Omental fat pad (tissue), 4 donors: Measurements from ENCODE around the gene STUM. TPM values are rescaled to one million over a fixed set of nuclear protein-coding genes. Genes with fewer than 3 reads are reported as not detected.

Source experiments
- ATAC-seq: fragments of 150-250 bp; one replicate; pipeline ENCODE4 v1.9.1; 2016; ENCODE audit warnings: mild to moderate bottlenecking, moderate library complexity; ENCODE audit not compliant: low FRiP score
- DNase-seq: peaks from one replicate; pipeline ENCODE4 v3.0.0-alpha.2; 2019; ENCODE audit warnings: low spot score
- total RNA-seq, 4 donors: library from RNA; depleted of rRNA; stranded (reverse); fragments of >200 nt; gene quantifications; one replicate each; pipeline ENCODE4 v1.1.0, GENCODE V29; 2016
- TF ChIP-seq, protein P1 (sequence below), 3 donors: fragments of 450-650 bp; IDR thresholded peaks; one replicate each; pipeline ENCODE4 v1.5.1; 2016 to 2017; ENCODE audit warnings: antibody characterized with exemption in 3 of 3, mild to moderate bottlenecking in 3 of 3, moderate library complexity in 2 of 3

STUM gene
- total RNA-seq, 4 donors from 2014 or later: 1.9 to 2.8 (median 2.2) TPM

DNA sequence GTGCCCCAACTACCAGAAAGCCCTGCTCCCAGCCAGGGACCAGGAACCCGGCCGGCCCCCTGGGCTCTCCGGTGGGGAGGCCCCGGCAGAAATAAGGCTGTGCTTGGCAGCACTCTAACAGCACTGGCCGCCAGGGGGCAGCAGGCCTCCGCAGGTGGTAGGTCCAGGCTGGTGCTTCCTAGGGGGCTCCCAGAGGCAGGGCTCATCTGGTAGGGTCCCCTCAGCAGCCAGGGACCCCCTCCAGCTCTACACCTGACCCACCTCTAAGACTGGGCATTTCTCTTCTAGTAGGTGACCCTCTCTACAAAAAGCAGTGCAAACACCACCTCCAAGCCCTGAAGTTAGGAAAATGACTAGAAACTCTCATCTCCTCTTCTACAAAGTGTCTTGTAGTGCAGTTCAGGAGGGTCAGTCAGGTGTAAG lies 85.6 kb downstream of the STUM start:
- DNase-seq (peak; percentile 92), ATAC-seq (peak; percentile 75)
- TF ChIP-seq, protein P1, sequence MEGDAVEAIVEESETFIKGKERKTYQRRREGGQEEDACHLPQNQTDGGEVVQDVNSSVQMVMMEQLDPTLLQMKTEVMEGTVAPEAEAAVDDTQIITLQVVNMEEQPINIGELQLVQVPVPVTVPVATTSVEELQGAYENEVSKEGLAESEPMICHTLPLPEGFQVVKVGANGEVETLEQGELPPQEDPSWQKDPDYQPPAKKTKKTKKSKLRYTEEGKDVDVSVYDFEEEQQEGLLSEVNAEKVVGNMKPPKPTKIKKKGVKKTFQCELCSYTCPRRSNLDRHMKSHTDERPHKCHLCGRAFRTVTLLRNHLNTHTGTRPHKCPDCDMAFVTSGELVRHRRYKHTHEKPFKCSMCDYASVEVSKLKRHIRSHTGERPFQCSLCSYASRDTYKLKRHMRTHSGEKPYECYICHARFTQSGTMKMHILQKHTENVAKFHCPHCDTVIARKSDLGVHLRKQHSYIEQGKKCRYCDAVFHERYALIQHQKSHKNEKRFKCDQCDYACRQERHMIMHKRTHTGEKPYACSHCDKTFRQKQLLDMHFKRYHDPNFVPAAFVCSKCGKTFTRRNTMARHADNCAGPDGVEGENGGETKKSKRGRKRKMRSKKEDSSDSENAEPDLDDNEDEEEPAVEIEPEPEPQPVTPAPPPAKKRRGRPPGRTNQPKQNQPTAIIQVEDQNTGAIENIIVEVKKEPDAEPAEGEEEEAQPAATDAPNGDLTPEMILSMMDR (IDR thresholded peaks at IDR 0.05): peak in 2 of 3 donors; percentile 69 to 96

DNA sequence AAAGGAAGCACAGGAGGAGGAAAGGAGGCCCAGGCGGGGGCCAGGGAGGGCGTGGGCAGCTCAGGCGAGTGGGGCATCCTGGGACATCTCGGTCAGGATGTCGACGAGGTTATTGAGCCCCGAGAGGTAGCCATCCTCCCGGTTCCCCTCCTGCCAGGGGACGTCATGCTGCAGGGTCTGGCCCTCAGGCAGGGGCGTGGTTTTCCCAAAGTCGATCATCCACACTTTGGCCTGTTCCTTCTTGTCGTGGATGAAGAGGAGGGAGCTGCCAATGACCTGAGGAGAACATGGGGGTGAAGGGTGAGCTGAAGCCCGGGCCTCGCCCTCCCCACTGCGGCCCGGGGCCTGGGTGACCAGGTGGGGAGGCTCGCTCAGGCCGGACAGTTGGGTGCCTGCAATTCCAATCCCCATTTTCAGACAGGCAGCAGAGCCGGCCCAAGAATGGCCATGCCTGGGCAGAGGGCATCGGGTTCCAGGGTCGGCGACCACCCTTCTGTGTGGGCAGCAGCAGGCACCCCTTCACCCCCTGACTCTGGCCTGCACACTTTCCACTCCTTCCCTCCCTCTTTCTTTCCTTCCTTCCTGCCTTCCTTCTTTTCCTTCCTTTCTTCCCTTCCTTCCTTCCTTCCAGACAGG lies 86.2 kb downstream of the STUM start:
- TF ChIP-seq, protein P1 (IDR thresholded peaks at IDR 0.05): no peak
- DNase-seq: no peak
- no peak for ATAC-seq

DNA sequence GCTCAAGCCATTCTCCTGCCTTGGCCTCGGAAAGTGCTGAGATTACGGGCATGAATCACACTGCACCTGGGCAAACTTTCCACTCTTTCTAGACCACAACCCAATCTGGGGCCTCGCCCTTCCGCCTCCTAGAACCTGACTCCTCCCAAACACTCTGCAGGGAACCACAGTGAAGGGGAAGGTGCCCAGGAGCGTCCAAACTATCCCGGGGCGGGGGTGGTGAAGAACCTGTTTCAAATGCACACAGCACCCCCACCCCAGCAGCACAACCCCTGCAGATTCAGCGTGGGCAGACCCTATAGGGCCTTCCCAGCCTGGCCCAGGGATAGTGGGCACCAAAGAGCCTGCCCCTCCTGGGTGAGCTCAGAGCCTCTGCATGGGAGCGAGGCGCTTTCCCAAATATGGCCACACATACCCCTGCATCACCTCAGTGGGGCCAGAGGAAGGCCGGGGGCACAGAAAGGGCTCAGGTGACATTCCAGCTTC lies 86.9 kb downstream of the STUM start:
- no peak for ATAC-seq
- DNase-seq: no peak
- TF ChIP-seq, protein P1 (IDR thresholded peaks at IDR 0.05): no peak

DNA sequence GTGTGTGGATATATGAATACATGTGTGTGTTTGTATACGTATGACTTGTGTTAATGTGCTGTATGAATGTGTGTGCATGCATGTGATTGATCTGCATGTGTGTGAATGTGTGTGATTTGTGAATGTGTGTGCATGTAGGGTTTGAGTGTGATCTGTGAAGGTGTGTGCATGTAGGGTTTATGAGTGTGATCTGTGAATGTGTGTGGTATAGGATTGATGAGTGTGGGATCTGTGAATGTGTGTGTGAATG lies 88.2 kb downstream of the STUM start:
- DNase-seq (no peak), ATAC-seq (no peak)
- TF ChIP-seq, protein P1 (IDR thresholded peaks at IDR 0.05): no peak

DNA sequence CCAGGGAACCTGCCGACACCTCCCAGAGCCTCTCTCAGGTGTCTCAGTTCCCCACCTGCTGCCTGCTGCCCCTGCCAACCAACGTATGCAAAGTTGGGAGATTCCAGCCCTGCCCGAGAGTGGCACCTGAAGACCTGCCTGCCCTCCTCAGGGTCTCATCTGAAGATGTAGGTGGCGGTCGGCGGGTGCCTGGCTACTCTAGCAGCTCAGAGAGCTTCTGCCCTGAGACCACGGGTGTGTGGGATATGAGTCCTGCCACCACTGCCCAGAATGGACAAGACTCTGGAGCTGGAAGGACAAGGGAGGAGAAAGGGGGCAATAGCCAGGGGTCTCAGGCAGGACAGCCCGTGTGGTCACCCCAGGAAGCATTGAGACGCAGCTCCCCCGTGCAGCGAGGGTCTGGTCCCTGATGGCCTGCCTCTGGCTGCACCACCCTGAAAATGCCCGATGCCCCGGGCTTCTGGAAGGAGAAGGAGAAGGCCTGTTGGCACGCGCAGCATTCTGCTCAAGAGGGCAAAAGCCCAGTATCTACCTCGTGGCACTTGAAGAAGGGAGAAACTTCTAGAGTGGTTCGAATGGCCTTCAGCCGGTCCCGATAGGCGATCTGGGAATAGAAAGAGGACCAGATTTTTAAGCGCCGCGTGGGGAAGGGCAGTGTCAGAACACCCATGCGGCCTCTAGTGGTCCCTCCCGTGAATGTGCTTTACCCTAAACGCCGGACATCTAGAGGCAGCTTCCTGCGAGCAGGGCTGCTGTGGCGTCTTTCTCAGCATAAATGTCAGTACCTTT lies 88.8 kb downstream of the STUM start:
- no peak for ATAC-seq
- no peak for DNase-seq
- TF ChIP-seq, protein P1 (IDR thresholded peaks at IDR 0.05): no peak

DNA sequence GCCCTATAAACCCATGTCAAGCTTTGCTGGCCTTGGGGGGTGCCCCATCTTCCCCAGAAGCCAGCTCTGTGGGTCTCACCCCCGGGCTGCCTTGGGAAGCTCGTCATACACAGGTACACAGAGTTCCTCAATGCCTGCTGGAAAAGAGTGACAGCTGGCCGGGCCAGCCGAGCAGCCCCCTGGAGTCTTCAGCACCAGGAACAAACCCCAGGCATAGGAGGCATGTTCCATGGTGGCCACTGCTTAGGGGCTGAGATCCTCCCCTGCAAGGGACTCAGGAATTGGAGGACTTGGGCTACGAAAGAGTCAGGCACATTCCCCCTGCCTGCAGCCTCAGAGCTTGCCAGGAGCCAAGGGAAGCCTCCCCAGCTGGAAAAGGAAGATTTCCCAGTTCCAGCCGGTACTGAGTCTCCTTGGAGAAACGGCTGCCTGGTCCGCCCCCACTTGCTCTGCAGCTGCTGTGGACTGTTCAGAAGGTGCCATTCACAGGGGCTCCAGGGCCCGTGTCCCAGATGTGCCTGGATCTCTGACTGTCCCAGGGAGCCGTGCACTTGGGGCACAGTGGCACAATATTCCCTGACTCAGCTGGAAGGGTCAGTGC lies 89.5 kb downstream of the STUM start:
- TF ChIP-seq, protein P1 (IDR thresholded peaks at IDR 0.05): no peak
- no peak for DNase-seq
- no peak for ATAC-seq
